HG02870 (cell line): ENCODE results near the gene DPM2.

ENCODE experiments used
- ATAC-seq: cut with Tn5 transposase; IDR thresholded peaks from one replicate; pipeline ENCODE4 v1.9.1; 2021; ENCODE audit warnings: mild to moderate bottlenecking, moderate library complexity; ENCODE audit not compliant: unreplicated experiment

DPM2 gene

GRCh38 chr9:127973169-127974000 is 35.7 kb upstream of the DPM2 start:
- ATAC-seq = no peak

- no peak for ATAC-seq
These were observed 34.7 kb upstream of the DPM2 start for GRCh38 chr9:127972236-127972871.

- no peak for ATAC-seq
These were observed 33.9 kb upstream of the DPM2 start for GRCh38 chr9:127971357-127972235.

- ATAC-seq = peak; percentile 87
These were observed 33.0 kb upstream of the DPM2 start for GRCh38 chr9:127970401-127971313.

- no peak for ATAC-seq
These were observed 31.2 kb upstream of the DPM2 start for GRCh38 chr9:127968700-127969383.

- no peak for ATAC-seq
These were observed 30.4 kb upstream of the DPM2 start for GRCh38 chr9:127968042-127968441.

- ATAC-seq = no peak
These were observed 29.6 kb upstream of the DPM2 start for GRCh38 chr9:127967151-127967809.

- ATAC-seq = no peak
These were observed 28.9 kb upstream of the DPM2 start for GRCh38 chr9:127966416-127967150.

- no peak for ATAC-seq
These were observed 28.3 kb upstream of the DPM2 start for GRCh38 chr9:127965953-127966352.

- ATAC-seq = no peak
These were observed 25.9 kb upstream of the DPM2 start for GRCh38 chr9:127963359-127964064.

- ATAC-seq = no peak
These were observed 25.3 kb upstream of the DPM2 start for GRCh38 chr9:127963041-127963358.

- ATAC-seq = no peak
These were observed 24.6 kb upstream of the DPM2 start for GRCh38 chr9:127962278-127962677.

GRCh38 chr9:127961613-127962155 is 24.0 kb upstream of the DPM2 start:
- no peak for ATAC-seq

GRCh38 chr9:127961155-127961490 is 23.5 kb upstream of the DPM2 start:
- no peak for ATAC-seq

- ATAC-seq = no peak
These were observed 22.9 kb upstream of the DPM2 start for GRCh38 chr9:127960410-127961154.

GRCh38 chr9:127959841-127960409 is 22.3 kb upstream of the DPM2 start:
- ATAC-seq = no peak

GRCh38 chr9:127959398-127959797 is 21.7 kb upstream of the DPM2 start:
- ATAC-seq = no peak
